ENCODE data around the gene ZDHHC8. TPM values are rescaled to one million over a fixed set of nuclear protein-coding genes. Genes with fewer than 3 reads are reported as not detected.
A peak's percentile ranks its signal among the peaks of the same experiment; 100 is the strongest.

ZDHHC8 gene
- total RNA-seq, 1 donor from 2014 or later = 108 TPM

- no peak for DNase-seq (ENCODE audit: extremely low spot score, unreplicated experiment)
- H3K4me1 Mint-ChIP-seq (ENCODE audit: unreplicated experiment) = no peaks in the 10 kb centered on the region
- H3K9me3 Mint-ChIP-seq (ENCODE audit: unreplicated experiment) = no peaks in the 10 kb centered on the region
- peaks cover 25% of the 10 kb centered on the region for H3K36me3 Mint-ChIP-seq (ENCODE audit: unreplicated experiment)
- no peak overlapping the region for H3K4me3 Mint-ChIP-seq (ENCODE audit: unreplicated experiment)
- H3K27me3 Mint-ChIP-seq (ENCODE audit: unreplicated experiment) = no peaks in the 10 kb centered on the region
- H3K27ac Mint-ChIP-seq (ENCODE audit: unreplicated experiment) = no peak overlapping the region
- TF ChIP-seq CTCF (IDR thresholded peaks at IDR 0.05) = no peak
Measured at GRCh38 chr22:20108757-20109230, 22.8 kb upstream of the ZDHHC8 start.

DNA sequence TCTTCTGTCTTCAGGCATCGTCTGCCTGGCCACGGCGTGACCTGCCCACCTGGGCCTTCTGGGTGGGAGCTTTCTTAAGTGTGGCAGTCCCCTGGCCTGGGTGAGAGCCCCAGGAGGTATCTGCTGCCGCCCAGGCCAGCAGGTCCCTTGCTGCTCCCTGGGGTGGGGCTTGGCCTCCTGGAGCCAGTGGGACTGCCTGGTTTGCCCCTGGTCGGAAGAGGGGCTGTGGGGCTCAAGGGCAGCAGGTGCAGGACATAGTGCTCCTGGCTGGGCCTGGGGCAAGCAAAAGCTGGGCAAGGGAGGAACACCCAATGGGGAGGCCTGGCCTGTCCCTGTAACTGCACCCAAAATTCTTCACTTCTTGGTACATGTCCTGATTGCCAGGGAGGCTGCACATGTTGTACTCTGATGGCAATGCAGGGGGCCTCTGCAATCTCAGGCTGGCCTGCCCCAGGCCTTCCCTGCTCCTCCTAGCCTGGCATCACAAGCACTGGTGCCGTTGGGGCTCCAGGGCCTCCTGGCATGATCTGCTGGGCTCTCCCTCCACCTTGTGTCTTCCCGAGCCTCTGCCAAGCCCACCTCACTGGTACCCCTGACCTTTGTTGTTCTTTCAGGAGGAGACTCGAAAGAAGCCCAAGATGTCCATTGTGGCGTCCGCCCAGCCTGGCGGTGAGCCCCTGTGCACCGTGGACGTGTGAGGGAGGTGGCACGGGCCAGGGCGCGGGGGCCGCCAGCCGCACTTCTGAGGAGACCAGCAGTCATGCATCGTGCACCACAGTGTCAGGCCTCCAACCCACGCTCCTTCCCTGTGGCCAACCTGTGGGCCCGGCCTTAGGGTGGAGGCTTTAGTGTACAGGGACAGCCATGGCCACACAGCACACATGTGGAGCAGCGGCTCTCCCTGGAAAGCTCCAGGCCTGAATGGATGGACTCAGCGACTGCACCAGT is 21.9 kb upstream of the ZDHHC8 start:
- Mint-ChIP-seq H3K36me3 (ENCODE audit: unreplicated experiment) (peaks cover 30% of the 10 kb centered on the region), H3K4me1 (ENCODE audit: unreplicated experiment) (no peaks in the 10 kb centered on the region), H3K9me3 (ENCODE audit: unreplicated experiment) (no peaks in the 10 kb centered on the region), H3K4me3 (ENCODE audit: unreplicated experiment) (no peak overlapping the region), H3K27ac (ENCODE audit: unreplicated experiment) (no peak overlapping the region), H3K27me3 (ENCODE audit: unreplicated experiment) (no peaks in the 10 kb centered on the region)
- no peak for DNase-seq (ENCODE audit: extremely low spot score, unreplicated experiment)
- TF ChIP-seq CTCF (IDR thresholded peaks at IDR 0.05) = no peak

- no peak for TF ChIP-seq CTCF (IDR thresholded peaks at IDR 0.05)
- no peaks in the 10 kb centered on the region for H3K27me3 Mint-ChIP-seq (ENCODE audit: unreplicated experiment)
- DNase-seq (ENCODE audit: extremely low spot score, unreplicated experiment) = no peak
- peaks cover 4% of the 10 kb centered on the region for H3K4me1 Mint-ChIP-seq (ENCODE audit: unreplicated experiment)
- no peak overlapping the region for H3K4me3 Mint-ChIP-seq (ENCODE audit: unreplicated experiment)
- H3K27ac Mint-ChIP-seq (ENCODE audit: unreplicated experiment) = no peak overlapping the region
- no peaks in the 10 kb centered on the region for H3K9me3 Mint-ChIP-seq (ENCODE audit: unreplicated experiment)
- peaks cover 32% of the 10 kb centered on the region for H3K36me3 Mint-ChIP-seq (ENCODE audit: unreplicated experiment)
Measured at GRCh38 chr22:20110359-20110985, 21.1 kb upstream of the ZDHHC8 start.

DNA sequence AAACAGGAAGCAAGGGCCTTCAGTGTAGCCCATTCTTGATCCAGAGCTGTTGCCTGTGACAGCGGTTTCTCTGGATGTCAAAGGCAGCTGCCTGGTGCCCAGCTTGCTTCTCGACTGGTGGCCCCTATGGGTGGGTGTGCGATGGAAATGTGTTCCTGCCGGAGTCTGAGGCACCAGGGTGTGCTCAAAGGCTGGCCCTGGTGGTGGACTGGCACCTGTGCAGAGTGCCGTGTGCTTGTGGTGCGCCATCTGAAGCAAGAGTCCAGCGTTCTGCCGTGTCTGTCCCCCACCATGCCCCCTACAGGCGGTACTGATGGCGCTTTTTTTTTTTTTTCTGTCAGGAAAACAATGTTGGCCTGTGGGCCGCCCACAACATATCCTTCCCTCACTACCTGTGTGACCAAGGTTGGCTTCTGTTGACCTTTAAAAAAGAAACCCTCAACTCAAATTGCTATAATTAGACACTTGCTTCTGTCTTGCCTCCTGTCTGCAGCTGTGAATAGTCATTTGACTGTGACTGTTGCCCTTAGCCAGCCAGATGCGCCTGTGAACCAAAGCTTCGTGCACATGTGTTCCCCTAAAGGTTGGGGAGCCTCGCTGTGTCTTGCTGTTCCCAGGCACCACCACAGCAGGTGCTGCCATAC is 20.4 kb upstream of the ZDHHC8 start:
- H3K4me1 Mint-ChIP-seq (ENCODE audit: unreplicated experiment) = peaks cover 4% of the 10 kb centered on the region
- no peaks in the 10 kb centered on the region for H3K27me3 Mint-ChIP-seq (ENCODE audit: unreplicated experiment)
- no peak for DNase-seq (ENCODE audit: extremely low spot score, unreplicated experiment)
- H3K36me3 Mint-ChIP-seq (ENCODE audit: unreplicated experiment) = peaks cover 32% of the 10 kb centered on the region
- H3K9me3 Mint-ChIP-seq (ENCODE audit: unreplicated experiment) = no peaks in the 10 kb centered on the region
- no peak overlapping the region for H3K4me3 Mint-ChIP-seq (ENCODE audit: unreplicated experiment)
- H3K27ac Mint-ChIP-seq (ENCODE audit: unreplicated experiment) = no peak overlapping the region
- peak; percentile 42 for TF ChIP-seq CTCF (IDR thresholded peaks at IDR 0.05)
